ENCODE measurements around the gene DNAAF2. TPM values are rescaled to one million over a fixed set of nuclear protein-coding genes. Genes with fewer than 3 reads are reported as not detected.

Gene DNAAF2
- total and polyA plus RNA-seq, 4 donors, result 4.2 to 8.2 (median 5.3) TPM

- TF ChIP-seq RAD21 (IDR thresholded peaks at IDR 0.05) (no peak), CTCF (IDR thresholded peaks at IDR 0.05; ENCODE audit: low read depth, low read length, missing input control) (no peak), HNF4A (conservative IDR thresholded peaks at IDR 0.05) (no peak), SP1 (IDR thresholded peaks at IDR 0.05) (no peak), HNF4G (IDR thresholded peaks at IDR 0.05) (no peak), FOXA1 (IDR thresholded peaks at IDR 0.05) (no peak)
- Histone ChIP-seq H3K4me3 (ENCODE audit: low read depth in 1 of 3, low read length in 3 of 3) (peak overlapping the region in 1 of 3 donors; percentile 15), H3K9me3 (ENCODE audit: control insufficient read depth in 4 of 4, low read length in 3 of 4) (no peaks in the 10 kb centered on the region), H3K27me3 (ENCODE audit: control insufficient read depth in 4 of 4, insufficient read depth in 4 of 4, low read length in 3 of 4) (no peaks in the 10 kb centered on the region), H3K27ac (ENCODE audit: low read depth in 1 of 2, low read length in 2 of 2) (peak overlapping the region; percentile 75 to 83), H3K9ac (ENCODE audit: low read depth in 1 of 2, low read length in 2 of 2) (peak overlapping the region in 1 of 2 donors; percentile 83), H3K36me3 (ENCODE audit: control insufficient read depth in 4 of 4, insufficient read depth in 3 of 4, low read depth in 1 of 4, low read length in 3 of 4) (peaks cover 0 to 3% (median 0%) of the 10 kb centered on the region in 4 donors), H3K4me1 (ENCODE audit: control insufficient read depth in 4 of 4, insufficient read depth in 4 of 4, low read length in 3 of 4) (peaks cover 2 to 33% (median 27%) of the 10 kb centered on the region in 4 donors)
- no peak for DNase-seq (ENCODE audit: low spot score)
Observed at GRCh38 chr14:49642163-49642562, 7.1 kb upstream of the DNAAF2 start.

- peak; percentile 44 for DNase-seq (ENCODE audit: low spot score)
- Histone ChIP-seq H3K4me1 (ENCODE audit: control insufficient read depth in 4 of 4, insufficient read depth in 4 of 4, low read length in 3 of 4) (peaks cover 4 to 36% (median 30%) of the 10 kb centered on the region in 4 donors), H3K36me3 (ENCODE audit: control insufficient read depth in 4 of 4, insufficient read depth in 3 of 4, low read depth in 1 of 4, low read length in 3 of 4) (peaks cover 0 to 3% (median 0%) of the 10 kb centered on the region in 4 donors), H3K9ac (ENCODE audit: low read depth in 1 of 2, low read length in 2 of 2) (peak overlapping the region in 1 of 2 donors; percentile 83), H3K9me3 (ENCODE audit: control insufficient read depth in 4 of 4, low read length in 3 of 4) (no peaks in the 10 kb centered on the region), H3K4me3 (ENCODE audit: low read depth in 1 of 3, low read length in 3 of 3) (peak overlapping the region in 1 of 3 donors; percentile 15), H3K27me3 (ENCODE audit: control insufficient read depth in 4 of 4, insufficient read depth in 4 of 4, low read length in 3 of 4) (no peaks in the 10 kb centered on the region), H3K27ac (ENCODE audit: low read depth in 1 of 2, low read length in 2 of 2) (peak overlapping the region; percentile 79 to 83)
- WGBS, result 34% methylated on average over 8 of the region's 8 CpGs
- peak; percentile 91 for TF ChIP-seq MAX (IDR thresholded peaks at IDR 0.05)
- TF ChIP-seq EGR1 (IDR thresholded peaks at IDR 0.05; ENCODE audit: low read depth in 2 of 2), result peak in 1 of 2 donors; percentile 76
- peak; percentile 73 for TF ChIP-seq TAF1 (conservative IDR thresholded peaks at IDR 0.05)
- peak; percentile 94 for TF ChIP-seq FOXA2 (IDR thresholded peaks at IDR 0.05)
- peak; percentile 98 to 99 for TF ChIP-seq HNF4A (conservative IDR thresholded peaks at IDR 0.05)
- TF ChIP-seq YY1 (IDR thresholded peaks at IDR 0.05), result peak; percentile 96
- peak; percentile 65 for TF ChIP-seq NR2F2 (IDR thresholded peaks at IDR 0.05)
- peak; percentile 89 for TF ChIP-seq FOXA1 (IDR thresholded peaks at IDR 0.05)
- peak; percentile 87 to 94 for TF ChIP-seq RXRA (IDR thresholded peaks at IDR 0.05)
- TF ChIP-seq SP1 (IDR thresholded peaks at IDR 0.05), result peak; percentile 99
- TF ChIP-seq CTCF (IDR thresholded peaks at IDR 0.05; ENCODE audit: low read depth, low read length, missing input control), result no peak
- peak; percentile 95 for TF ChIP-seq HNF4G (IDR thresholded peaks at IDR 0.05)
- TF ChIP-seq ATF3 (IDR thresholded peaks at IDR 0.05), result peak; percentile 79
- TF ChIP-seq JUND (IDR thresholded peaks at IDR 0.05), result peak; percentile 88 to 95
- peak; percentile 40 to 72 for TF ChIP-seq GABPA (IDR thresholded peaks at IDR 0.05 in 1 of 2, conservative IDR thresholded peaks at IDR 0.05 in 1 of 2)
- peak; percentile 87 for TF ChIP-seq REST (IDR thresholded peaks at IDR 0.05)
- peak; percentile 48 to 63 for TF ChIP-seq RAD21 (IDR thresholded peaks at IDR 0.05)
- TF ChIP-seq ZBTB33 (IDR thresholded peaks at IDR 0.05), result peak; percentile 93
Observed at GRCh38 chr14:49641697-49642129, 6.7 kb upstream of the DNAAF2 start.

Data from liver (tissue), 9 donors.